T47D (cell line): ENCODE data around the gene MGMT.

Experiments
- DNase-seq, 2 experiments: peaks; one replicate each; pipeline versions ENCODE4 v3.0.0 to v3.0.0-alpha.2; 2011 to 2012; ENCODE audit warnings: low read depth in 1 of 2, low spot score in 1 of 2
- JUND ChIP-seq: IDR thresholded peaks from 2 replicates; pipeline ENCODE4 v1.6.1; 2012; ENCODE audit warnings: low read depth
- in situ Hi-C: cut with HindIII; loops from 2 replicates; pipeline ENCODE4 v1.10.0; 2016; ENCODE audit warnings: low sequenced_read_pairs, low pct_unique_long_range_greater_than_20kb

The MGMT gene

GRCh38 chr10:129441372-129442009 is 25.6 kb upstream of the MGMT start:
- in situ Hi-C loops: no loop called here
- DNase-seq: no peak
- TF ChIP-seq JUND: no peak

- in situ Hi-C loops: no loop called here
- TF ChIP-seq JUND: no peak
- DNase-seq: no peak
These were observed 24.2 kb upstream of the MGMT start for GRCh38 chr10:129442866-129443265.

- TF ChIP-seq JUND: no peak
- no peak for DNase-seq
- in situ Hi-C loops: no loop called here
These were observed 22.7 kb upstream of the MGMT start for GRCh38 chr10:129444359-129444758.

GRCh38 chr10:129445436-129446182 is 21.4 kb upstream of the MGMT start:
- TF ChIP-seq JUND: no peak

GRCh38 chr10:129446183-129446581 is 20.9 kb upstream of the MGMT start:
- no peak for DNase-seq
- in situ Hi-C loops: no loop called here
- no peak for TF ChIP-seq JUND

More at GRCh38 chr10:129445436-129446182, 21.4 kb upstream of the MGMT start:
- in situ Hi-C loops: no loop called here
- no peak for DNase-seq

GRCh38 chr10:129447486-129447885 is 19.6 kb upstream of the MGMT start:
- TF ChIP-seq JUND: no peak
- no peak for DNase-seq
- in situ Hi-C loops: no loop called here

GRCh38 chr10:129448086-129448485 is 19.0 kb upstream of the MGMT start:
- DNase-seq: no peak
- in situ Hi-C loops: no loop called here
- no peak for TF ChIP-seq JUND

GRCh38 chr10:129448539-129448938 is 18.5 kb upstream of the MGMT start:
- no peak for DNase-seq
- in situ Hi-C loops: no loop called here
- TF ChIP-seq JUND: no peak

- in situ Hi-C loops: no loop called here
- TF ChIP-seq JUND: no peak
These were observed 17.1 kb upstream of the MGMT start for GRCh38 chr10:129449893-129450292.

GRCh38 chr10:129450391-129450790 is 16.6 kb upstream of the MGMT start:
- no peak for TF ChIP-seq JUND
- no peak for DNase-seq
- in situ Hi-C loops: no loop called here

More at GRCh38 chr10:129449893-129450292, 17.1 kb upstream of the MGMT start:
- DNase-seq: no peak

- TF ChIP-seq JUND: no peak
- no peak for DNase-seq
- in situ Hi-C loops: no loop called here
These were observed 11.4 kb upstream of the MGMT start for GRCh38 chr10:129455625-129456024.

- TF ChIP-seq JUND: no peak
- no peak for DNase-seq
- in situ Hi-C loops: no loop called here
These were observed 7.1 kb upstream of the MGMT start for GRCh38 chr10:129459762-129460539.
